GM19463 (cell line): ENCODE results near the gene NEIL3.

Source experiments
- ATAC-seq: cut with Tn5 transposase; IDR thresholded peaks from one replicate; pipeline ENCODE4 v1.9.1; 2021; ENCODE audit warnings: mild to moderate bottlenecking, moderate library complexity; ENCODE audit not compliant: unreplicated experiment

Gene NEIL3

DNA sequence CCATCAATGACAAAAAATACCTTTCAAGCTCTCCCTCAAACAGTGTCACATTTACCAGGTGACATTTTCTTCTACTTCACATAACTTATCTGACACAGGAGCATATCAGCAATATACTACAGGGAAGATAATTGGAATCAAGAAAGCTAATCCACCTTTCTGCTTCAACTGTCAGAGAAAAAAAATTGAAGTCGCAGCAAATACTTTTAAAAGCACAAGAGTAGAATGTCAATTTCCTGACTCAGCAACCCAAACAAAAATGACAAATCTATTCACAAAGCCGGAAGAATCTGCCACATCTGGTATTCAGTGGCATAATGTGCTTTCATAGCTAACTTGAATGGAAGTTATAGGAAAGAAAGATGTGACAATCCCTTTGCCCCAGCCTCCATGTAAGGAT lies 95.8 kb downstream of the NEIL3 start:
- ATAC-seq, result no peak

DNA sequence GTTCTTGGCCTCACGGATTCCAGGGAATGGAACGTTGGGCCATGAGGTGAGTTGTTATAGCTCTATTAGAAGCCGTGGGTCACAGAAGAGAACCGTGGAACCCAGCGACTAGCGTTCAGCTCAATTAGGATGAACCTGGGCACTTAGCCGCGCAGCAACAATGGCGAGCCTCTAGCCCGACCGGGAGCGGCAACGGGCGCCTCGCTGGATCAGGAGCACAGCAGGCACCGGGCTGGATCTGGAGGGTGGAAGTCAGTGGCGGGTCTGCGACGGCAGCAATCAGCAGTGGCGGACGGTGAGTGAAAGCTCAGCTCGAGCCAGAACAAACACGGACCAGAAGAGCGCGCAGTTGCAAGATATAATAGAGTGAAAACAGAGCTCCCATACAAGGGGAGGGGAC lies 98.3 kb downstream of the NEIL3 start:
- ATAC-seq, result no peak

DNA sequence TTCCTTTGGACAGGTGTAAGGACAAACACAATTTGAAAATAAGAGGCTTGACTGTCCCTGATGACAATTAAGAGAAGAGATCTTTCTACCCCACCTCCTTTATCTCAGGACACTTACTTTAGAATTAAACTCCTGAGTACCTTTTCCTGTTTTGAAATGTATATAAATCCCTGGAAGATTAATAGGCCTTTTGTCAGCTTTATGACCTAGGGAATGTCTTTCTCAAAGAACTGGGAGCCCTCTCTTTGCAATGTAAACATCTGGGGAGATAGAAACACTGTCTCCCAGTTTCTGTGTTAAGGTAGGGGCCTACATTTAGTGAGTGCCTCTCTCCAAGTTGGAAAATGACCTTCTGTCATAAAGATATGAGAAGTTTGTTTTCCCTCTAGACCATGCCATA lies 100.9 kb downstream of the NEIL3 start:
- ATAC-seq, result no peak

DNA sequence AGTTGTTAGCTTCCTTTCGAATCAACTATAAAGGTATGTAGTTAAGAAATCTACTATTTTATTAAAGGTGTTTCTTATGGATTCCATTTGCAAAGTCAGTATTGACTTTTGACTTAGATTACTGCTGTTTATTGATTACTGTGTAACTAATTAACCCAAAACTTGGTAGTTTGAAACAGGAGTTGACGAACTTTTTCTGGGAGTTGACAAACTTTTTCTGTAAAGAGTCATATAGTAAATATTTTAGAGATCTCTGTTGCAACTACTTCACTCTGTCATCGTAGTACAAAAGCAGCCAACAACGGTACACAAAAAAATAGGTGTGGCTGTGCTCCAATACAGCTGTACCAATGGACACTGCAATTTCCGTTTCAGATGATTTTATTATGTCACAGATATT lies 102.3 kb downstream of the NEIL3 start:
- no peak for ATAC-seq
